Measurements from ENCODE around the gene RAB38. TPM values are rescaled to one million over a fixed set of nuclear protein-coding genes. Genes with fewer than 3 reads are reported as not detected.

Gene RAB38
- total RNA-seq, 2 donors from 2014 or later = 3.1 TPM; not detected in 1

GRCh38 chr11:88181776-88182175, 6.5 kb upstream of the RAB38 start:
- WGBS, 2 donors = 22 to 31% methylated on average over 1 of the region's 1 CpG
- ATAC-seq (no peak), DNase-seq (no peak)
- TF ChIP-seq POLR2A (IDR thresholded peaks at IDR 0.05) = no peak
- intact Hi-C loops (cut with DNase I) = no loop called here
- no peaks in the 10 kb centered on the region for H3K36me3 ChIP-seq (replicated peaks in 1 of 2; ENCODE audit: insufficient read depth in 1 of 2, low read depth in 2 of 2)
- no peak overlapping the region for H3K4me3 ChIP-seq
- no peaks in the 10 kb centered on the region for H3K4me1 ChIP-seq
- H3K9me3 ChIP-seq = no peaks in the 10 kb centered on the region
- H3K27ac ChIP-seq = no peak overlapping the region
- no peaks in the 10 kb centered on the region for H3K27me3 ChIP-seq

DNA sequence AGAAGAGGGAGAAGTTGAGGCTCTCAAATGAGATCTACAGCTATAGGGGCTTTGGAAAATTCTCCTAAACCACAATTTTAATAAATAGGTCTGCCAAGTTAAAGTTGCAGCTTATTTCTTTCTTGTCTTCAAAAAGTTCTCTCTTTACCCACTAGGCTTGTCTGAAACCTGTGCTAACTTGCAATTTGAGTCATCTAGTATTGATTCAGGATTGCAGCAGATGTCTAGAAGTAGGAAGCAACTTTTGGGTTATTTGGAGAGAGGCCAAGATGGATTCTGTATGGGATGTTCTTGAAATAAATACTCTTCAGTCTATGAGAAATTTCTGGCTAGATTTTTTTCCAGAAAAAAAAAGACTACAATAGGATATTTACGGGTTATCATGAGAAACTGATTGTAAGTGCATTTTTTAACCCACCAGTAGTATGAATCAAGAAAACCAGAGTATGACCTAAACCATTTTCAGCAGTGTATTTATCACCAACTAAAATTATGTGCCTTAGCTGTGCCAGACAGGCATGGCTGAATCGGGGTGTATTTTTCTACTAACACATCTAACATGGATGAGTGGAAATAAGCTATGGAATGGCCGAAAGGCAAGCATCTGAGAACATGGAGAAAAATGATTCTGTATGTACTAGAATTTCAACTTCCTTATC, 4.9 kb upstream of the RAB38 start:
- H3K27ac ChIP-seq = no peak overlapping the region
- intact Hi-C loops (cut with DNase I) = no loop called here
- H3K4me1 ChIP-seq = peaks cover 4% of the 10 kb centered on the region
- no peaks in the 10 kb centered on the region for H3K9me3 ChIP-seq
- H3K36me3 ChIP-seq (replicated peaks in 1 of 2; ENCODE audit: insufficient read depth in 1 of 2, low read depth in 2 of 2) = no peaks in the 10 kb centered on the region
- no peaks in the 10 kb centered on the region for H3K27me3 ChIP-seq
- 70 to 80% methylated on average over 3 of the region's 3 CpGs for WGBS, 2 donors
- H3K4me3 ChIP-seq = no peak overlapping the region
- no peak for DNase-seq
- no peak for ATAC-seq
- no peak for TF ChIP-seq POLR2A (IDR thresholded peaks at IDR 0.05)
- TF ChIP-seq CTCF (IDR thresholded peaks at IDR 0.05) = no peak

DNA sequence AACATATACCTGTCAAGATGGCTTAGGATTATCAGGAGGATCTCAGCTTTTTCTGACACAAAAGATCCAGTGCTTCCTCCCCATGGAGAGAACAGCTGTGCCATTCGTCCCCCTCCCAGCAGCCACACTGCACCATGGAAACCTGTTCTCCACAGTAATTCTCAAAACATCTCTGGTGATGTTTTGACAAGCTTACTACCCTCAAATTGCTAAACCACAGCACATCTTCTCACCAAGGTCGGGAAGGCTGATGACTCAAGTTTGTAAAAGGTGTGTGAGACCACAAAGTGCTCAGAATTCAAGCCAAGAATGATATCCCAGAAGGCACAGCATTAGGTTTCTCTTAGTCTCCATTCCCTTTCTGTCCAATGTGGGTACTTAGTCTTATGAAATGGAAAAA, 3.9 kb upstream of the RAB38 start:
- 31 to 55% methylated on average over 2 of the region's 2 CpGs for WGBS, 2 donors
- ATAC-seq = no peak
- TF ChIP-seq POLR2A (IDR thresholded peaks at IDR 0.05) (no peak), CTCF (IDR thresholded peaks at IDR 0.05) (no peak)
- H3K27ac ChIP-seq = no peak overlapping the region
- peaks cover 14% of the 10 kb centered on the region for H3K4me1 ChIP-seq
- no peaks in the 10 kb centered on the region for H3K27me3 ChIP-seq
- H3K36me3 ChIP-seq (replicated peaks in 1 of 2; ENCODE audit: insufficient read depth in 1 of 2, low read depth in 2 of 2) = no peaks in the 10 kb centered on the region
- DNase-seq = no peak
- no peaks in the 10 kb centered on the region for H3K9me3 ChIP-seq
- H3K4me3 ChIP-seq = no peak overlapping the region
- intact Hi-C loops (cut with DNase I) = no loop called here

GRCh38 chr11:88178191-88178590, 2.9 kb upstream of the RAB38 start:
- Histone ChIP-seq H3K27me3 (no peaks in the 10 kb centered on the region), H3K36me3 (replicated peaks in 1 of 2; ENCODE audit: insufficient read depth in 1 of 2, low read depth in 2 of 2) (no peaks in the 10 kb centered on the region), H3K4me3 (no peak overlapping the region), H3K27ac (no peak overlapping the region), H3K4me1 (peaks cover 17% of the 10 kb centered on the region), H3K9me3 (no peaks in the 10 kb centered on the region)
- no peak for TF ChIP-seq POLR2A (IDR thresholded peaks at IDR 0.05)
- TF ChIP-seq CTCF (IDR thresholded peaks at IDR 0.05) = no peak
- intact Hi-C loops (cut with DNase I) = no loop called here
- ATAC-seq = no peak
- DNase-seq = no peak
- WGBS, 2 donors = 76 to 83% methylated on average over 4 of the region's 4 CpGs

- ATAC-seq (peak; percentile 10), DNase-seq (peak in 3 of 4 donors; percentile 5 to 17 (median 12))
- H3K36me3 ChIP-seq (replicated peaks in 1 of 2; ENCODE audit: insufficient read depth in 1 of 2, low read depth in 2 of 2) = no peaks in the 10 kb centered on the region
- H3K9me3 ChIP-seq = no peaks in the 10 kb centered on the region
- H3K27ac ChIP-seq = peak overlapping the region in 2 of 4 donors; percentile 41 to 73
- no peaks in the 10 kb centered on the region for H3K27me3 ChIP-seq
- peak overlapping the region in 1 of 2 donors; percentile 33 for H3K4me3 ChIP-seq
- intact Hi-C loops (cut with DNase I) = no loop called here
- H3K4me1 ChIP-seq = peaks cover 17% of the 10 kb centered on the region
- WGBS, 2 donors = 3 to 8% methylated on average over 14 to 15 of the region's 15 CpGs
- TF ChIP-seq CTCF (IDR thresholded peaks at IDR 0.05) (no peak), POLR2A (IDR thresholded peaks at IDR 0.05) (no peak)
These were observed 379 bp upstream of the RAB38 start for GRCh38 chr11:88175569-88176075.
